ENCODE results near the gene RPIA.
"Not testable (repeated sequence)": the region's sequence is repeated elsewhere in the genome, so short reads cannot be mapped to it uniquely, and the experiment has no call there.

Gene RPIA

GRCh38 chr2:88733155-88733902 is 41.9 kb downstream of the RPIA start:
- DNase-seq (ENCODE audit: low read depth in 2 of 3, low spot score in 1 of 3), result no peak

DNA sequence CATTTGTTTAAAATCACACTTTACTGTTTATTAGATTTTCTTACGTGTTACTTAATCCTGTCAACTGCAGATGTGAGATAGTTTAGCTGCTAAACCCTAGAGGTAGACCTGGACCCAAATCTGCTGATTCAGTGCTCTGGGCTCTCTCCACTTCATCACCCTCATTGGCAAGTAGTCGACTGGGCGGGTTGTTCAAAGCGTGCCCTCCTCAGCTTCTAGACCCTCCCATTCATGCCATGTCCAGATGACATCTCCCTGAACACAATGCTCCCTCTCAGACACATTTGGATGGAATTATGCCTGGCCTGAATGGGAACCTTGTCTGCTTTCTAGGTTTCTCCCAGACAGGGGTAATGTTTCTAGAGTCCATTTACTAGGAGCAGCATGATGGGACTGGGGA is 43.7 kb downstream of the RPIA start:
- DNase-seq (ENCODE audit: low read depth in 2 of 3, low spot score in 1 of 3), result no peak

GRCh38 chr2:88735853-88736252 is 44.4 kb downstream of the RPIA start:
- peak in 1 of 3 donors; percentile 27 for DNase-seq (ENCODE audit: low read depth in 2 of 3, low spot score in 1 of 3)

- no peak for DNase-seq (ENCODE audit: low read depth in 2 of 3, low spot score in 1 of 3)
These were observed 45.0 kb downstream of the RPIA start for GRCh38 chr2:88736437-88736836.

DNA sequence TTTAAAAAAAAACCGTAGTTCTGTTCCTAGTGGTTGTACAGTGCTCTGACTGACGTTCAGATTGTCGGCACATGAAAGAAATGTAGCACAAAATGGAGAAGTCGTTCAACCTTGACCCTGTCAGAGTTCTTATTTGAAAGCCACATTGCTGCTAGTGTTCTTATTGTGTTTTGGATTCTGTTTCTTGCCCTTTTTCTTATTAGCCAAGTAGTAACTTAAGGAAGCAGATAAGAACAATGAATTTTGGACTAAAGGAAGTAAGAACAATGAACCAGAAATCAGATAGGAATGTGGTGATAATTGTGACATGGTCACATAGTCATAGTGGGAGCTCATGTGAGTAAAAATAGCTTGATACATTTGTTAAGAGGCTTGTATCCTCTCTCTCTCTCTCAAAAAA is 45.9 kb downstream of the RPIA start:
- DNase-seq (ENCODE audit: low read depth in 2 of 3, low spot score in 1 of 3), result no peak

DNA sequence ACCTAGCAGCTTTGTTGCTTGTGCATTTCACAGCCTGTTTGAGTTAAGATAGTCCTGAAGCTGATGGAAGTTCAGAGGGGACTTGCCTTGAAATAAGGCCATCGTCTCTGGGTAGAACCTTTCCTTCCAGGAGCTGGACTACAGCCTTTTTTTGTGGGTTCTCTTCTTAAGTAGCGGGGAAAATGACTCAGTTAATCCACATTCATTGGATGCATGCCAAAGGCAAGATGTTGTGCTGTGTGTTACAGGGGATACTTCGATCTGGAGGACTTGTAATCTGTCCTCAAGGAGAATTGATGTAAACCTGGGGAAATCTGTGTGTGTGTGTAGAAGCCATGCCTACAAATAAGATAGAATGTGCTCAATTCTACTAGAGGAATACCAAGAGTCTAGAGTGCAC is 46.8 kb downstream of the RPIA start:
- DNase-seq (ENCODE audit: low read depth in 2 of 3, low spot score in 1 of 3), result no peak

GRCh38 chr2:88739985-88740600 is 48.6 kb downstream of the RPIA start:
- peak; percentile 57 to 82 (median 58) for DNase-seq (ENCODE audit: low read depth in 2 of 3, low spot score in 1 of 3)

DNA sequence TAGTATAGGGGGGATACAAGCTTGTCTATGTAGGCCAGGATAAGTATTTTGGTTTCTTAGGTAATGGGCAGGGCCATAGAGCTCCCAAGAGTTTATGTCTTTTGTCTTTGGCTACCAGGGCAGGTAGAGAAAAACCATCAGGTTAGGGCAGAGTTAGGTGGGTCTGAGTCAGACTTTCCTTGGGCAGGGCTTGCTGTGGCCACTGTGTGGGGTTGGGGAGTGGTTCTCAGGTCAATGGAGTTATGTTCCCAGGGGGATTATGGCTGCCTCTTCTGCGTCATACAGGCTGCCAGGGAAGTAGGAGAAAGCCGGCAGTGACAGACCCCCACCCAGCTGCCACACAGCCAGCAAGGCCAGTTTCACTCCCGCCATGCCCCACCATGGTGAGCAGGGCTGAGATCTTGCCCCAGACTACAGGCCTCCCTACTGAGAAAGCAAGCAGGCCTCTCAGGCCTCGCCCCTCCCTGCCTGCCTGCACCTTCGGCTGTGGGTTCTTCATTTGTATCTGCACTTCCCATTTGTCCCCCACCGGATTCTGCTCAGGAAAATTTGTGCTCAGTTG is 55.5 kb downstream of the RPIA start:
- no peak for DNase-seq (ENCODE audit: low read depth in 2 of 3, low spot score in 1 of 3)

- no peak for DNase-seq (ENCODE audit: low read depth in 2 of 3, low spot score in 1 of 3)
These were observed 56.5 kb downstream of the RPIA start for GRCh38 chr2:88747990-88748389.

- no peak for DNase-seq (ENCODE audit: low read depth in 2 of 3, low spot score in 1 of 3)
These were observed 60.3 kb downstream of the RPIA start for GRCh38 chr2:88751768-88752167.

- DNase-seq (ENCODE audit: low read depth in 2 of 3, low spot score in 1 of 3), result no peak
These were observed 62.5 kb downstream of the RPIA start for GRCh38 chr2:88753833-88754584.

- no peak for DNase-seq (ENCODE audit: low read depth in 2 of 3, low spot score in 1 of 3)
These were observed 63.3 kb downstream of the RPIA start for GRCh38 chr2:88754585-88755320.

DNA sequence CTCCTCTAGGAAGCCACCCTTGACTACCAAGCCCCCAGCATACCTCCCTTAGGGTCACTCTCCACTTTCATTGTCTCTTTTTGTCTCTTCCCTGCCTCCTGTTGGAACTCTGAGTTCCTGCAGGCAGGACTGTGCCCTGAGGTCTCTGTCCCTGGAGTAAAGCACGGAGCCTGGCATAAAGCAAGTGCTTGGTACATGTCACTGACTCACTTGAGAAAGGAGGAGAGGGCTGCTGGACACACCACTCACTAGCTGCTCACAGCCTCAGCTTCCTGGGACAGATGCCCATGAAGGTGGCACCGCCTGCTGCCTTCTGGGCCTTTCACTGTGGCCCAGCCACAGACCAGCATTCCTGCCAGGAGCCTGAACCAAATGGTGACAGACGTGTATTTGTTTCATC is 64.4 kb downstream of the RPIA start:
- DNase-seq (ENCODE audit: low read depth in 2 of 3, low spot score in 1 of 3), result no peak

DNA sequence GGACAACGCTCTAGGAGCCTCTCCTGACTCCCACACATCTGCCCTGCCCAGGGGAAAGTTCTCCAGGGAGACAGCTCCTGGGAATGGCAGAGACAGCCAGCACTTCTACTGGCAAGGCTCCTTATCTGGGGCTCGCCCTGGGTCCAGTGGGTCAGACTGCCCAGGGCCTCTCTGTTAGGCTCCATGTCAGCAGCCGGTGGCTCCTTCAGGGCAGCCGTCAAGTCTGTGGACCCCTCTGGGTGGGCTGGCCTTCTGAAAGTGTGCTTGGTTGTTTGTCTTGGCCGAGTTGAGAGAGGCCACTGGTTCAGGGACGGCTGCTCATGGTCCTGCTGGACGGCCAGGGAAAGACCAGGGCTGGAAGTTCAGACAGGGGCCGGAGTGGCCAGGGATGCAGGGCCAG is 65.6 kb downstream of the RPIA start:
- DNase-seq (ENCODE audit: low read depth in 2 of 3, low spot score in 1 of 3), result no peak

DNA sequence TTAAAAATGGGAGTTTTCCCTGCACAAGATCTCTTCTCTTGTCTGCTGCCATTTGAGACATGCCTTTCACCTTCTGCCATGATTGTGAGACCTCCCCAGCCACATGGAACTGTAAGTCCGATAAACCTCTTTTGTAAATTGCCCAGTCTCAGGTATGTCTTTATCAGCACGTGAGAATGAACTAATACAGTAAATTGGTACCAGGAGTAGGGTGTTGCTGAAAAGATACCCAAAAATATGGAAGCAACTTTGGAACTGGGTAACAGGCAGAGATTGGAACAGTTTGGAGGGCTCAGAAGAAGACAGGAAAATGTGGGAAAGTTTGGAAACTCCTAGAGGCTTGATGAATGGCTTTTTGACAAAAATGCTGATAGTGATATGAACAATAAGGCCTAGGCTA is 67.2 kb downstream of the RPIA start:
- DNase-seq (ENCODE audit: low read depth in 2 of 3, low spot score in 1 of 3), result not testable (repeated sequence)

DNA sequence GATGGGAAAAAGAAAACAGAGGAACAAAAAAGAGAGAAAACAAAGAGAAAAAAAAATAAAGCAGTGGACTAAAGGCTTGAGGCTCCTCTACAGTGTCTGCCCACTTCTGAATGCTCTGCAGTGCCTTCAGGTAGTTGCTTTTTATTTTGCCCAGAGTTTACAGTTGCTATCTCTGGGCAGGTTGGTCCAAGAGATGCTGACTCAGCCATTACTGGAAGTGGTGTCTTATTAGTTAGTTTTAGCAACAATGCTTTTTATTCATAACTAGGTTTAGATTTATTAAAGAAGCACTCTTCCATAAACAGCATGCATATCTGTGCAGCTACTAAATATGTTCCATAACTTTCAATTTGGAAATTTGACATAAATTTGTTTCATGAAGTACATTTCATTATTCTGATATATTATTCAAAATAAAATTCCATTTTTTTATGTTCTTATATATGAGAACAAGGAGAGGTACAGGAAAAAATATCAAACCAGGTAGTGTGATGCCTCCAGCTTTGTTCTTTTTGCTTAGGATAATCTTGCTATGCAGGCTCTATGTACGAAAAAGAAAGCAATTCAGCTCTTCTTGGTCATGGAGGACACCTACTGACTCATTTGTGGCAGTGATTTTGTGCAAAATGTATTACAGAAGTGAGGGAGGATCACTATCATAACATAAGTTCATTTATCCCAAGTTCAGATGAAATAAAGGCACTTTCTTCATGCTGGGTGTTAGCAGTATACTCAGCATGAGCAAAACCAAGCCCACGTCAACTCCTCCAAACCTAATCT is 69.5 kb downstream of the RPIA start:
- no peak for DNase-seq (ENCODE audit: low read depth in 2 of 3, low spot score in 1 of 3)

DNA sequence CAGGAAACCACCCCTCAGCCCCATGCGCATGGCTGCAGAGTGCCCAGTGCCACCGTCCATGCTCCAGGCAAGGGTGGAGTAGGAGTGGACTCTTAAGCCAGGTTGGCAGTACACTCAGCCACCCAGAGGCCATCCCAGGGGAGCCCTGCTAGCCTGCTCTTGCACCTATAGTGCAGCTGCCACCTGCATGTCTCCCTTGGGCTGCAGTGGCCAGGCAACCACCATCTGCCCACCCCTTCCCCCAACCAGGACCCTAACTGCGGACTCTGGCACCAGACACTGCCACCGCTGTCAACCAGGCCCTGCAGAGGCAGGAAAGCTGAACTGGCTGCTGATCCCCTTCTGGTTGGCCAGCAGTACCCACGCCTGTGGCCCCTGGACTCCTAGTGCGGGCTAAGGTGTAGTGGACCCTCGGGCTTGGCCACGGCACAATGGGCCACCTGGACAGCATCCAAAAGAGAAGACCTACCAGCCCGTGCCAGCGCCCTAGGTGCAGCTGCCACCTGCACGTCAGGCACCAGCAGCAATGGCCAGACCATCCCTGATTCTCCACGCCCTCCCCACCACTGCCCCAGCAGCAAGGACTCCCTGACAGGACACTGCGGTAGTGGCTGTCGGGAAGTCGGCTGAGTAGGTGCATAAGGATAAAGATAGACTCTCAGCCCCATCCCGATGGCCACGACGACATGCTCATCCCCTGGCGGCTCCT is 72.8 kb downstream of the RPIA start:
- DNase-seq (ENCODE audit: low read depth in 2 of 3, low spot score in 1 of 3), result no peak

DNA sequence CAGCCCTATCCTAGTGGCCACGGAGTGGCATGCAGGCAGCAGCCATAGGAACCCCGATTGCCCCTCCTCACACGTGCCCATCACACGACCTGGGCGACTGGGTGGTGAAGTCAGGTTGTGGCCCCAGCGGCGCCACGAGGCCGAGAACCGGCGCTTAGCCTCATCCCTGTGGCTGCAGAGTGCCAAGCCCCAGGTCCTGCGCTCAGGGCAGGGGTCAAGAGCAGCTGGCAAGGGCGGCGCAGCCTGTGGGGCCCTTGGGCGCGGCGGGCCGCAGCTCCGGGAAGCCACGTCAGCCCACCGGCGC is 73.3 kb downstream of the RPIA start:
- DNase-seq (ENCODE audit: low read depth in 2 of 3, low spot score in 1 of 3), result no peak

DNA sequence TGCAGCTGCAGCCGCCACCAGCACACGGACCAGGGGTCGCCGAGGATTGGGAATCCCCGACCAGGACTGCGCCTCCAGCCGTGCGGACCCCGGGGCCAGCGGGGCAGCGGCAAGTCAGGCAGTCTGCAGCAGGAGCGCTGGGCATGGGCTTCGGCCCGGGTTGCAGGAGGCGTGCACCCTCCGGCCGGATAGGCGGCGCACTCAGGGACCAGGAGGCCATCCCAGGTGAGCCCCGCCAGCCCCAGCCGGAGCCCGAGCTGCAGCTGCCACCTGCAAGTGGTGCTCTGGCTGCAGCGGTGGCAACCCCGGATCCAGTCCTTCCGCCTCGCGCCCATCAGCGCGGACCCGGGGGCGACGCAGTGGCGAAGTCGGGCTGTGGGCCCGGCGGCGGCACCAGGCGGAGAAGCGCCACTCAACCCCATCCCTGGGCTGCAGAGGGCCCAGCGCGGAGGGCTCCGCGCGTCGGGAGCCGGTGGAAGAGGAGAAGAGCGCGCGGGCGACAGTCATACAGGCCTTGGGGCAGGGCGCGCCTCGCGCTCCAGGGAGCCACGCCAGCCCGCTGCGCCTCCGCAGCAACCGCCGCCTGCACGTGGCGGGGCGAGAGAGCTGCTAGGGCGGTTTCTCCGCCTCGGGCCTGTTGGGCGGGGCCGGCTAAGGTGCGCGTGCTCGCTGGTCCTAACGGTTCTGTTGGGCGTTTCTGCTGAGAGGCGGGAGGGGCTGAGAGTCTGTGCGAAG is 73.8 kb downstream of the RPIA start:
- DNase-seq (ENCODE audit: low read depth in 2 of 3, low spot score in 1 of 3), result peak; percentile 20 to 49 (median 27)

All from stimulated activated CD4-positive, alpha-beta T cell treated with anti-CD3 and anti-CD28 coated beads, Interleukin-12 subunit alpha, Interleukin-12 subunit beta, amount 100 ng/mL, for 48 hours (primary cell).